Brain microvascular endothelial cell (primary cell): ENCODE data around the gene SS18L1.

Experiments used
- DNase-seq: peaks from one replicate; pipeline ENCODE4 v3.0.0-alpha.2; 2020
- H3K27ac ChIP-seq: fragments of 250-450 bp; sonication (Bioruptor Pico); 2 replicates; pipeline ENCODE4 v1.5.1; 2020; ENCODE audit warnings: mild to moderate bottlenecking, moderate library complexity
- H3K27me3 ChIP-seq: fragments of 250-450 bp; sonication (Bioruptor Pico); replicated peaks from 2 replicates; pipeline ENCODE4 v1.5.1; 2020; ENCODE audit warnings: mild to moderate bottlenecking
- H3K36me3 ChIP-seq: fragments of 250-450 bp; sonication (Bioruptor Pico); replicated peaks from 2 replicates; pipeline ENCODE4 v1.5.1; 2020; ENCODE audit warnings: mild to moderate bottlenecking
- H3K4me3 ChIP-seq: 2 replicates; pipeline ENCODE4 v1.5.1; 2011; ENCODE audit warnings: low read depth, mild to moderate bottlenecking, control low read depth, low read length, moderate library complexity
- CTCF ChIP-seq: IDR thresholded peaks from 2 replicates; pipeline ENCODE4 v1.5.1; 2011; ENCODE audit warnings: low read depth, mild to moderate bottlenecking, moderate library complexity, low read length, control low read depth, inconsistent platforms; ENCODE audit errors: missing control alignments
- in situ Hi-C: cut with HindIII; loops from 2 replicates; pipeline ENCODE4 v1.10.0; 2017; ENCODE audit warnings: low sequenced_read_pairs, low pct_ligation_motif_present

SS18L1 gene

DNA sequence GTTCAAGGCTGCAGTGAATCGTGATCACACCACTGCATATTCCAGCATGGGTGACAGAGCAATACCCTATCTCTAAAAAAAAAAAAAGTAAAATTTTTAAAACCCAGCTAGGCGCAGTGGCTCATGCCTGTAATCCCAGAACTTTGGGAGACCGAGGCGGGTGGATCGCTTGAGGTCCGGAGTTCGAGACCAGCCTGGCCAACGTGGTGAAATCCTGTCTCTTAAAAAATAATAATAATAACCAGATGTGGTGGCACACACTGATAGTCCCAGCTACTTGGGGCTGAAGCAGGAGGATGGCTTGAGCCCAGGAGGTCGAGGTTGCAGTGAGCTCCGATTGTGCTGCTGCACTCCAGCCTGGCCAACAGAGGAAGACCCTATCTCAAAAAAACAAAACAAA is 52.7 kb downstream of the SS18L1 start:
- in situ Hi-C loops, result no loop called here

GRCh38 chr20:62197311-62197710 is 53.7 kb downstream of the SS18L1 start:
- no peak overlapping the region for H3K27ac ChIP-seq
- in situ Hi-C loops, result no loop called here
- no peak for DNase-seq
- peaks cover 33% of the 10 kb centered on the region for H3K36me3 ChIP-seq
- no peak overlapping the region for H3K4me3 ChIP-seq
- no peak for TF ChIP-seq CTCF
- no peaks in the 10 kb centered on the region for H3K27me3 ChIP-seq

More for the DNA sequence above, 52.7 kb downstream of the SS18L1 start:
- H3K36me3 ChIP-seq, result peaks cover 31% of the 10 kb centered on the region
- TF ChIP-seq CTCF, result no peak
- no peak overlapping the region for H3K4me3 ChIP-seq
- no peaks in the 10 kb centered on the region for H3K27me3 ChIP-seq
- no peak overlapping the region for H3K27ac ChIP-seq
- no peak for DNase-seq

DNA sequence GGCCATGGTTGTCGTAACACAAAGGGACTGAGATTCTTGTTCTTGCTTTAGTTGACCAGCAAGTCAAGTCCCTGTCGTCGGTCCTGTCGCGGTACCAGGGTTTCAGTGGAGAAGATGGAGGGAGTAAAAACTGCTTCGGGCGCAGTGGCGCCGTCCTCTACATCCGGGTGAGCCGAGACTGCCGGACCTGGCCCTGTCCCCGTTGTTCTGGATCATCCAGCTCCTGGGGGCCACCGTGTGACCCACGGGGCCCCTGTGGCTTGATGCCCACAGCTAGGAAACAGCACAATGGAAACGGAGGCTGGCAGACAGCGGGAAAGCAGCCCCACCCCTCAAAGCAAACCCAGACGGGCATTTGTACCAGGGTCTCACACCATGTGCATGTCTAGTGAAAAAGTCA is 54.2 kb downstream of the SS18L1 start:
- no peak for TF ChIP-seq CTCF
- no peak for DNase-seq
- Histone ChIP-seq H3K4me3 (no peak overlapping the region), H3K27me3 (no peaks in the 10 kb centered on the region), H3K27ac (no peak overlapping the region), H3K36me3 (peaks cover 33% of the 10 kb centered on the region)
- in situ Hi-C loops, result no loop called here

- DNase-seq, result no peak
- H3K27me3 ChIP-seq, result no peaks in the 10 kb centered on the region
- H3K4me3 ChIP-seq, result no peak overlapping the region
- no peak overlapping the region for H3K27ac ChIP-seq
- in situ Hi-C loops, result no loop called here
- TF ChIP-seq CTCF, result no peak
- H3K36me3 ChIP-seq, result peaks cover 33% of the 10 kb centered on the region
Observed at GRCh38 chr20:62198496-62198895, 54.9 kb downstream of the SS18L1 start.

DNA sequence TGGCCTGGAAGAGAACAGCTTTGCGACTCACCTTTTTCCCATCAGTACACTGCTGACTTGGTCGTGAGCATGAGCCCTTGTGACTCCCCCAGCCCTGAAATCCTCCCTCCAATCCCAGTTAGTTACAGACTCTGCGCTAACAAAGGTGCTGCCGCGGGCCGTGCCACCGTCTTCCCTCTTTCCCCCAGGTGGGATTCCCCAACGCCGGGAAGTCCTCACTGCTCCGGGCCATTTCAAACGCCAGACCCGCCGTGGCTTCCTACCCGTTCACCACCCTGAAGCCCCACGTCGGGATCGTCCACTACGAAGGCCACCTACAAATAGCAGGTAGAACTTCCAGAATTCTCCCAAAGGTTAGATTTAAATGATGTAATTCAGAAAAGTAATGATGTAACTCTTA is 55.4 kb downstream of the SS18L1 start:
- H3K36me3 ChIP-seq, result peaks cover 33% of the 10 kb centered on the region
- H3K27me3 ChIP-seq, result no peaks in the 10 kb centered on the region
- no peak for TF ChIP-seq CTCF
- in situ Hi-C loops, result no loop called here
- no peak overlapping the region for H3K4me3 ChIP-seq
- DNase-seq, result no peak
- H3K27ac ChIP-seq, result no peak overlapping the region

GRCh38 chr20:62200491-62201172 is 57.1 kb downstream of the SS18L1 start:
- H3K36me3 ChIP-seq, result peaks cover 33% of the 10 kb centered on the region
- TF ChIP-seq CTCF, result no peak
- H3K27ac ChIP-seq, result no peak overlapping the region
- H3K4me3 ChIP-seq, result no peak overlapping the region
- H3K27me3 ChIP-seq, result no peaks in the 10 kb centered on the region
- DNase-seq, result no peak
- in situ Hi-C loops, result no loop called here
